Stimulated activated CD4-positive, alpha-beta T cell treated with anti-CD3 and anti-CD28 coated beads, Interleukin-15, amount 100 ng/mL, for 48 hours (primary cell): ENCODE results near the gene SETBP1.

Source experiments
- DNase-seq, 2 donors: peaks; one replicate each; pipeline ENCODE4 v3.0.0-alpha.2; 2020; ENCODE audit warnings: low read depth in 2 of 2

SETBP1 gene

GRCh38 chr18:44731530-44732237 lies 51.0 kb downstream of the SETBP1 start:
- DNase-seq, result no peak

GRCh38 chr18:44732238-44732563 lies 51.5 kb downstream of the SETBP1 start:
- DNase-seq, result no peak

- no peak for DNase-seq
These were observed 51.9 kb downstream of the SETBP1 start for GRCh38 chr18:44732599-44732998.

- peak; percentile 21 to 34 for DNase-seq
These were observed 52.5 kb downstream of the SETBP1 start for GRCh38 chr18:44733069-44733753.

- no peak for DNase-seq
These were observed 53.2 kb downstream of the SETBP1 start for GRCh38 chr18:44733754-44734465.

GRCh38 chr18:44735096-44735495 lies 54.4 kb downstream of the SETBP1 start:
- no peak for DNase-seq

GRCh38 chr18:44736664-44737380 lies 56.1 kb downstream of the SETBP1 start:
- DNase-seq, result no peak

- DNase-seq, result no peak
These were observed 56.9 kb downstream of the SETBP1 start for GRCh38 chr18:44737623-44738022.

- no peak for DNase-seq
These were observed 59.3 kb downstream of the SETBP1 start for GRCh38 chr18:44740000-44740399.

- no peak for DNase-seq
These were observed 60.4 kb downstream of the SETBP1 start for GRCh38 chr18:44741085-44741484.

GRCh38 chr18:44741511-44741910 lies 60.8 kb downstream of the SETBP1 start:
- DNase-seq, result no peak

GRCh38 chr18:44742126-44742525 lies 61.4 kb downstream of the SETBP1 start:
- no peak for DNase-seq

GRCh38 chr18:44742718-44743311 lies 62.1 kb downstream of the SETBP1 start:
- DNase-seq, result no peak

- DNase-seq, result no peak
These were observed 62.9 kb downstream of the SETBP1 start for GRCh38 chr18:44743631-44744030.

GRCh38 chr18:44744161-44745121 lies 63.8 kb downstream of the SETBP1 start:
- no peak for DNase-seq

GRCh38 chr18:44747157-44747556 lies 66.5 kb downstream of the SETBP1 start:
- no peak for DNase-seq

- DNase-seq, result no peak
These were observed 67.9 kb downstream of the SETBP1 start for GRCh38 chr18:44748582-44748981.

- no peak for DNase-seq
These were observed 70.1 kb downstream of the SETBP1 start for GRCh38 chr18:44750774-44751173.

- DNase-seq, result no peak
These were observed 73.9 kb downstream of the SETBP1 start for GRCh38 chr18:44754567-44754966.

GRCh38 chr18:44758861-44759631 lies 78.4 kb downstream of the SETBP1 start:
- DNase-seq, result peak; percentile 51 to 53
